Measurements from ENCODE around the gene UBASH3A. TPM values are rescaled to one million over a fixed set of nuclear protein-coding genes. Genes with fewer than 3 reads are reported as not detected.

UBASH3A gene
- total RNA-seq, 1 experiment from 2014 or later: not detected

DNA sequence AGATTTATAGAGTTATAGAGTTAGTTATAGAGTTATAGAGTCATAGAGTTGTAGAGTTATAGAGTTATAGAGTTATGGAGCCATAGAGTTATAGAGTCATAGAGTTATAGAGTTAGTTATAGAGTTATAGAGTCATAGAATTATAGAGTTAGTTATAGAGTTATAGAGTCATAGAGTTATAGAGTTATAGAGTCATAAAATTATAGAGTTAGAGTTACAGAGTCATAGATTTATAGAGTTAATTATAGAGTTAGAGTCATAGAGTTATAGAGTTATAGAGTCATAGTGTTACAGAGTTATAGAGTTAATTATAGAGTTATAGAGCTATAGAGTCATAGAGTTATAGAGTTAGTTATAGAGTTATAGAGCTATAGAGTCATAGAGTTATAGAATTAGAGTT is 32.1 kb downstream of the UBASH3A start:
- intact Hi-C loops (cut with micrococcal nuclease; ENCODE audit: unreplicated experiment): loop anchor here (10.0 kb wide), 1 partner anchor 51 kb away; no protein-coding TSS in a partner anchor
- Mint-ChIP-seq H3K27me3 (ENCODE audit: unreplicated experiment) (peaks cover 17% of the 10 kb centered on the region), H3K9me3 (ENCODE audit: low read depth, unreplicated experiment) (no peaks in the 10 kb centered on the region)

DNA sequence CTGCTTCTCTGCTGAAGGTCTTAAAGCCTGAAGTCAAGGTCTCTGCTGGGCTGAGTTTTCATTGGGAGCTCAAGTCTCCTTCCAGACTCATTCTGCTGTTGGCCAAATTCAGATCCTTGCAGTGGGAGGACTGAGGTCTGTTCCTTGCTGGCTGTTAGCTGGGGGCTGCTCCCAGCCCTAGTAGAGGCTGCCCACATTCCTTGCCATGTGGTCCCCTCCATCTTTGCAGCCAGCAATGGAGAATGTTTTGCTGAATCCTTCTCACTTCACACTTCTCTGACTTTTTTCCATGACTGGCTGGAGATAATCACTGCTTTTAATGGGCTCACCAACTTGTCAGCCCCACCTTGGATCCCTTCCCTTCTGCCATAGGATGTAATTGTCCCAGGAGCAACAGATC is 33.2 kb downstream of the UBASH3A start:
- Mint-ChIP-seq H3K36me3 (ENCODE audit: insufficient read depth, unreplicated experiment) (no peaks in the 10 kb centered on the region), H3K27me3 (ENCODE audit: unreplicated experiment) (peaks cover 17% of the 10 kb centered on the region), H3K4me1 (ENCODE audit: low read depth, unreplicated experiment) (peaks cover 22% of the 10 kb centered on the region), H3K27ac (ENCODE audit: unreplicated experiment) (no peak overlapping the region), H3K4me3 (ENCODE audit: low read depth, unreplicated experiment) (no peak overlapping the region), H3K9me3 (ENCODE audit: low read depth, unreplicated experiment) (peaks cover under 1% of the 10 kb centered on the region)
- BruUV-seq (replicated peaks): no TSS peak
- intact Hi-C loops (cut with micrococcal nuclease; ENCODE audit: unreplicated experiment): loop anchor here (10.0 kb wide), 1 partner anchor 52 kb away; no protein-coding TSS in a partner anchor
- CTCF ChIA-PET: no interaction called here
- DNase-seq: no peak
- TF ChIP-seq, protein P1, sequence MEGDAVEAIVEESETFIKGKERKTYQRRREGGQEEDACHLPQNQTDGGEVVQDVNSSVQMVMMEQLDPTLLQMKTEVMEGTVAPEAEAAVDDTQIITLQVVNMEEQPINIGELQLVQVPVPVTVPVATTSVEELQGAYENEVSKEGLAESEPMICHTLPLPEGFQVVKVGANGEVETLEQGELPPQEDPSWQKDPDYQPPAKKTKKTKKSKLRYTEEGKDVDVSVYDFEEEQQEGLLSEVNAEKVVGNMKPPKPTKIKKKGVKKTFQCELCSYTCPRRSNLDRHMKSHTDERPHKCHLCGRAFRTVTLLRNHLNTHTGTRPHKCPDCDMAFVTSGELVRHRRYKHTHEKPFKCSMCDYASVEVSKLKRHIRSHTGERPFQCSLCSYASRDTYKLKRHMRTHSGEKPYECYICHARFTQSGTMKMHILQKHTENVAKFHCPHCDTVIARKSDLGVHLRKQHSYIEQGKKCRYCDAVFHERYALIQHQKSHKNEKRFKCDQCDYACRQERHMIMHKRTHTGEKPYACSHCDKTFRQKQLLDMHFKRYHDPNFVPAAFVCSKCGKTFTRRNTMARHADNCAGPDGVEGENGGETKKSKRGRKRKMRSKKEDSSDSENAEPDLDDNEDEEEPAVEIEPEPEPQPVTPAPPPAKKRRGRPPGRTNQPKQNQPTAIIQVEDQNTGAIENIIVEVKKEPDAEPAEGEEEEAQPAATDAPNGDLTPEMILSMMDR (IDR thresholded peaks at IDR 0.05; ENCODE audit: unreplicated experiment): no peak

More for the DNA sequence above, 32.1 kb downstream of the UBASH3A start:
- Mint-ChIP-seq H3K4me1 (ENCODE audit: low read depth, unreplicated experiment) (peaks cover 22% of the 10 kb centered on the region), H3K4me3 (ENCODE audit: low read depth, unreplicated experiment) (no peak overlapping the region), H3K36me3 (ENCODE audit: insufficient read depth, unreplicated experiment) (no peaks in the 10 kb centered on the region), H3K27ac (ENCODE audit: unreplicated experiment) (no peak overlapping the region)
- DNase-seq: no peak
- TF ChIP-seq, protein P1 (IDR thresholded peaks at IDR 0.05; ENCODE audit: unreplicated experiment): no peak
- CTCF ChIA-PET: no interaction called here
- BruUV-seq (replicated peaks): no TSS peak

DNA sequence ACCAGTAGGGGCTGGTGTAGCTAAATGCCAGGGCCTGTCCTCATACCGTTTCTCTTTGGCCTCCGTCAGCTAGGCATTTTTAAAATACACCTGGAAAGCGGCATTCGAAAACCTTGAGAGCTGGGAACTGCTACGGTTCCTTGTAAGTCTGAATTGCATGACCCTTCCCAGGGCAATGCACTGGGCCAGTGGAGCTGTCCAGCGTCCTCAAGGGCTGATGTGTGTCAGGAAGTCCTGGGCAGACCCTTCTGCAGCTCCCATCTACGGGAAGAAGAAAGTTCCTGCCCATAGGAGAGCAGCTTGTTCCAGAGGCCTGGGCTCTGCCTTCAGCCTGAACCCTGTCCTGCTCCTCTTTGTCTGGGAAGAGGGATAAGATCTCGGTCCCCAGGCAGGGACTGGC is 34.1 kb downstream of the UBASH3A start:
- TF ChIP-seq, protein P1 (IDR thresholded peaks at IDR 0.05; ENCODE audit: unreplicated experiment): no peak
- intact Hi-C loops (cut with micrococcal nuclease; ENCODE audit: unreplicated experiment): loop anchor here (10.0 kb wide), 1 partner anchor 53 kb away; no protein-coding TSS in a partner anchor
- H3K27me3 Mint-ChIP-seq (ENCODE audit: unreplicated experiment): peaks cover 25% of the 10 kb centered on the region
- H3K36me3 Mint-ChIP-seq (ENCODE audit: insufficient read depth, unreplicated experiment): no peaks in the 10 kb centered on the region
- H3K4me1 Mint-ChIP-seq (ENCODE audit: low read depth, unreplicated experiment): peaks cover 22% of the 10 kb centered on the region
- peaks cover 2% of the 10 kb centered on the region for H3K9me3 Mint-ChIP-seq (ENCODE audit: low read depth, unreplicated experiment)
- DNase-seq: no peak
- H3K27ac Mint-ChIP-seq (ENCODE audit: unreplicated experiment): no peak overlapping the region
- H3K4me3 Mint-ChIP-seq (ENCODE audit: low read depth, unreplicated experiment): no peak overlapping the region
- no TSS peak for BruUV-seq (replicated peaks)
- CTCF ChIA-PET: no interaction called here

DNA sequence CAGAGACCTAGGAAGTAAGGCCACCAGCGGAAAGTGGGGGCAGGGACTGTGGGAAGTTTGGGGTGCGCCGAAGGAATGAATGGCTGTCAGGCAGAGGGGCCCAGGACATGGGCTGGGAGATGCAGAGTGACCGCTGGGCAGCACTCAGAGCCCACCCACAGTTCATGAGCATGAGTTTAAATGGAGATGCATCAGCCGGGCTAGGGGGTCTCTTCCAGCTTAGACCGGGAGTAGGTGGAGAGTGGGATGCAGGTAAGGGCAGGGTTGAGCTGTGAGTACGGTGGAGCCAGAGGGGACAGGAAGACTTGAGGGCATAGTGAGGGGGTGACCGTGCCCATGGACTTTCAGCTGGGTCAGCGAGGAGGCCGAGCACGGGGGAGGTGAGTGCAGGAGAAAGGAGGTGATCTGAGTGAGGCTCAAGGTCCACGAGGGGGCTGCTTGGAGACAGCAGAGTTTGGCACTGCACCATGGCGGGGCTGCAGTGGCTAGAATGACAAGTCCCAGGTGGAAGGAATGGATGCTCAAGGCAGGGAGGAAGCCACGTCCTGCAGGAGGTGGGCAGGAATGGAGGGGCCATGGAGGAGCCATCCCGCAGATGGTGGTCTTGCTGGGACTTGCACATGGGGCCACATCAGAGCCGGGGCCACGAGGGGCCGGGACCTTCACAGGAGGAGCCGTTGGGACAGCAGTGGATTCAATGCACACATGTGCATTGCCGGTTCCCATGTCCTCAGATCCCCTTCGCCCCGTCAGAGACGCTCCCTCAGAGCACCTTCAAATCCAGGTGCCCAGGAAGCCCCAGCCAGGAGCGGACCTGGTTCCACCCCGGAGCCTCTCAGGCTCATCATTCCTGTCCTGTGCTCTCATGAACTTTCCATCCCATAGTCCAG is 34.9 kb downstream of the UBASH3A start:
- DNase-seq: no peak
- H3K4me3 Mint-ChIP-seq (ENCODE audit: low read depth, unreplicated experiment): no peak overlapping the region
- no peak overlapping the region for H3K27ac Mint-ChIP-seq (ENCODE audit: unreplicated experiment)
- TF ChIP-seq, protein P1 (IDR thresholded peaks at IDR 0.05; ENCODE audit: unreplicated experiment): no peak
- no peaks in the 10 kb centered on the region for H3K36me3 Mint-ChIP-seq (ENCODE audit: insufficient read depth, unreplicated experiment)
- peaks cover 2% of the 10 kb centered on the region for H3K9me3 Mint-ChIP-seq (ENCODE audit: low read depth, unreplicated experiment)
- BruUV-seq (replicated peaks): no TSS peak
- CTCF ChIA-PET: no interaction called here
- peaks cover 19% of the 10 kb centered on the region for H3K4me1 Mint-ChIP-seq (ENCODE audit: low read depth, unreplicated experiment)
- intact Hi-C loops (cut with micrococcal nuclease; ENCODE audit: unreplicated experiment): loop anchor here (10.0 kb wide), 1 partner anchor 54 kb away; no protein-coding TSS in a partner anchor
- H3K27me3 Mint-ChIP-seq (ENCODE audit: unreplicated experiment): peaks cover 30% of the 10 kb centered on the region
